Activated gamma-delta T cell treated with anti-CD3 and anti-CD28 coated beads, Interleukin-2, amount 50 U/mL, for 16 hours (primary cell): ENCODE data around the gene WDR88.
"Not testable (repeated sequence)": the region's sequence is repeated elsewhere in the genome, so short reads cannot be mapped to it uniquely, and the experiment has no call there.

Source experiments
- DNase-seq: peaks from one replicate; pipeline ENCODE4 v3.0.0-alpha.2; 2020; ENCODE audit warnings: low read depth

Gene WDR88

DNA sequence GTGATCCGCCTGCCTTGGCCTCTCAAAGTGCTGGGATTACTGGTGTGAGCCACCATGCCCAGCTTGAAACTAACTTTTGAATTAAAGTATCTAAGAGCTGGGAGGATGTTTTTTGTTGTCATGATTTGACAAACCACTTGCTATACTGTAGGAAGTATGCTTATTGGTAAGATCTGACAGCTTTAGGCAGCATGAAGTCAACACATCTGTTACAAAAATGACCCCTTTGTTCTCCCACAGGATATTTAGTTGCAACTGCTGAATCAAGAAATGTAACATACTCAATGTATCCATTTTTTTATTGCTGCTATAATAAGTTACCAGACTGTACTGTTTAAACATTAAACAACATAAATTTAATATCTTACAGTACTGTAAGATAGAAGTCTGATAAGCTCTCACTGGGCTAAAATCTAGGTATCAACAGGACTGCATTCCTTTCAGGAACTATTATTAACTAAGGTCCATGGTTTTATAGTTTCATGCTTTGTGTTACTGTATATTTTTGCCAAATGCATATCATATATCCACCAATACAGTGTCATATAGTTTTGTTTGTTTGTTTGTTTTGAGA lies 39.4 kb downstream of the WDR88 start:
- DNase-seq: no peak

DNA sequence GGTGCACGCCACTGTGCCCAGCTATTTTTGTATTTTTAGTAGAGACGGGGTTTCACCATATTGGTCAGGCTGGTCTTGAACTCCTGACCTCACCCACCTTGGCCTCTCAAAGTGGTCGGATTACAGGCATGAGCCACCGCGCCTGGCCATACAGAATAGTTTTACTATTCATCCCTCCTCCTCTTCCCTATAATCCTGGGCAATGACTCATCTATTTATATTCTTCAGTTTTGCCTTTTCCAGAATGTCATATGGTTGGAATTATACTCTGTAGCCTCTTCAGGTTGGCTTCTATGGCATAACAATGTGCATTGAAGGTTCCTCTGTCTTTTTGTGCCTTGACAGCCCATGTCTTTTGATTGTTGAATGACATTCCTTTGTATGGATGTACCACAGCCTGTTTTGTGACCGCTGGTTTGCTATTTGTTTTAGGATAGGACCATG lies 40.0 kb downstream of the WDR88 start:
- DNase-seq: no peak

DNA sequence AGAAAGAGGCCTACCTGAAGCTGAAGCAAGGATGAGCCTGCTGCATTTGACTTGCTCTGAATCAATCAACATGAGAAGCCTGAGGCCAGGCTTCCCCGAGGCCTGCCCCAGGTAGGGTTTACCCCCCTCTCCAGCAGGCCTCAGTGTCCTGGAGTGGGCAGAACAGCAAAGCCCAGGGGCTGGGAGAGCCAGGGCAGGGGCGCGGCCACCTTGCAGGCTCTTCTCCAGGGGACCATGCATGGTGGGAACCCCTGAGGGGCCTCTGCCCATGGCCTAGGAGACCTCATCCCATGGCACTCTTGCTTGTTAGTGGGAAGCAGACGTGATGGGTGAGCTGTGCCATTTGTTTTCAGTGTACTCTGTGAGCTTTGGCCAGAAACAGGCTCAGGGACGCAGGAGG lies 42.3 kb downstream of the WDR88 start:
- no peak for DNase-seq

DNA sequence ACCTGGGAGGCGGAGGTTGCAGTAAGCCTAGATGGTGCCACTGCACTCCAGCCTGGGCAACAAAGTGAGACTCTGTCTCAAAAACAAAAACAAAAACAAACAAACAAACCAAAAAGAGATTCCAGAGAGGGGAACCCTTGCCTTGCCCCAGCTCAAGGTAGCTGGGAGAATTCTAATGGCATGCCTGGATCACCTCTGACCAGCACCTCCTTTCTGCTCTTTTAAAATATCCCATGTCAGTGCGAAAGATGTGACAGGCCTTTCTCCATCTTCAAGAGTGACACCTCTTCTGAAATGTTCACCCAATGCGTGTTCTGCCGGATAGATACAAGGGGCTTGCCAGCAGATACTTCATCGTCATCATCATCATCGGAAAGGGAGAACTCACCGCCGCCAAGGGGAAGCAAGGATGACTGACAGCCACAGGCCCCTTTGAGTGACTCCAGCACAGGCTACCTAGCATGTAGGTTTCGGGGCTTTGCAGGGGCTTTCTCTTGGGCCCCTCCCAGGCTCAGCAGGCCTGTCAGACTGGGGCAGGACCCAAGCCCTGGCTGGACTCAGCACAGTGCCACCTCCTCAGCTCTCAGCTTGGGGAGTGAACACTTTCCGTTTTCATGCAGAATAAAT lies 43.4 kb downstream of the WDR88 start:
- no peak for DNase-seq

DNA sequence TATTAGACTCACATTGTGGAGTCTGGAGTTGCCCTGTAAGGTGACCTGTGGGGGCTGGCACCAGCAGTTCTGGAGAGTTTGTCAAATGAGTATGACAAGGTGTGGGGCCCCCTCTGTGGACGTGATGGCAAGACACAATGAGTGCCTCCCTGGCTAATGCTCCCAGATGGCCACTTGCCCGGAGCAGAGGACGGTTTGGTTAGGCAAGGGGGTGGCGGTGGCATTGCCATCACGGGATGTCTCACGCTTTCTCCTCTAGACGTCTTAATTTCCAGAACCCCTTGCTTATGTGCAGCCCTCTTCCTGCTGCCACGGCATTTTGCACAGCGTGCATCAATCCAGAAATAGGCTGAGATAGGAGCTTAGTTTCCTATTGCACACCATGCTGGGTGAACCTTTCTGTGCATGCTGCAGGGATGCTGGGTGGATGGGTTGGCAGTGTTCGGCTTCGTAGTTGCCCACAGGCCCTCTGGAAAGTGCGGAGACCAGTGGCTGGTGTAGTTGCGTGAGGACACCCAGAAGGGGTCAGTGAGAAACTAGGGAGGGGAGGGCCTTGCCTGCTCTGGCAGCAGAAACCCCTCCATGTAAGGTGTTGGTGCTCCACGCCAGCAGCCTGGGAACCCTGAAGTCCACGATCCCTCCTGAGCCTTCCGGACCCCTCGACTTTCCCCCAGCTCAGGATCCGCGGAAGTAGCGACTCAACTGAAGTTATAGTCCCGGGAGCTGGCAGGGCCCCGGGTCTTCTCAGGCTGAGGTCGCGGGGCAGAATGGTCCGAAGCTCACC lies 44.2 kb downstream of the WDR88 start:
- no peak for DNase-seq

DNA sequence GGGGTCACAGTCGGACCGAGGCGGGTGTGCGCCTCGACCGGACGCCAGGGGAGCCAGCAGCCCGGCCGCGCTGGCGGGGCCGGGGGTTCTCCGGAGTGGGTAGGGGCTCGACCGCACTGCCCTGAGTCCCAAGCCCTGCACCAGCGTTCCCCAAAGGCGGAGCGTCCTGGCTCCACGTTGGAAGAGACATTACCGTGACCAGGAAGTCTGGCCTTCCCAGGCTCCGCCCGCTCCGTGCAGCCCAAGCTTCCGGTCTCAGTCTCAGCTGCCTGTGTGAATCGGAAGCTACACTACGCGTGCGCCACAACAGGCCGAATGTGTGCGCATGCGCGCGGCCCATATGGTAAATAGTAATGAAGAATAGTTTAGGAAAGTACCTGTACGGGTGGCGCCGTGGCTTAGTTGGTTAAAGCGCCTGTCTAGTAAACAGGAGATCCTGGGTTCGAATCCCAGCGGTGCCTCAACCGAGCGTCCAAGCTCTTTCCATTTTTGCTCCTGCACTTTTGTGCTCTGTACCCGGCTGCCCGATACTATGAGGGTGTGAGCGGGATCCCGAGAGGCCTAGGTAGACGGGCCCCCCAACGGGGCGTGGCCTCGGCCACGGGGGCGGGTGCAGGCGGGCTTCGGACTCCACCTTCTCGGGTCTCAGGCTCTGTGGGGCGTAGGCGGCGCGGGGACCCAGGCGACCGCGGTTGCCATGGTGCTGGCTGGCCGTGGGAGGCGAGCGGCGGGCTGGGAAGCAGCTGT lies 44.9 kb downstream of the WDR88 start:
- peak; percentile 92 for DNase-seq

DNA sequence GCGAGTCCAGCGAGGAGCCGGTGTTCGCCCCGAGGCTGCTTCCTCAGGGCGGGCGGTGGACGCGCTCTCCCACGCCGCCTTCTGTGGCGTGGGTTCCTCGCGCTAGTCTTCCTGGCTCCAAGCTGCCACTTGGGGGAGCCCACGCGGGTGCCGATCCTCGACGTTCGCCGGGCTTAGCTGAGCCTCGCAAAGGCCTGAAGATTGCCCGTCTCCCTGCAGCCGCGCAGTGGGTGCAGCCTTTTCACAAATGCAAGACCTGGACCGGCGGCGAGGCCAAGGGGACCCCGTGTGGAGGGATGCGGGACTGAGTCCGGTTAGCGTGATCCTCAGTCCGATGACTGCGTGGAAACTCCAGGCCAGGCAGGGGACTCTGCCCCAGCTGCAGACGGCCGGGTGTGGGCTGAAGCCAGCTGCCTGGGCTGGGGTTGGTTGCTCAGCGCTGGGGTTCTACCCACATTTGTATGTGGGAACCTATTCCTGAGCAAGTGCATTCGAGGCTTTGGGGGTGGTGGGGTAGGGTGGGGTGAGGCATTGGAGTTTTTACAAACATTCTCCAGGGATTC lies 45.6 kb downstream of the WDR88 start:
- DNase-seq: peak; percentile 65

DNA sequence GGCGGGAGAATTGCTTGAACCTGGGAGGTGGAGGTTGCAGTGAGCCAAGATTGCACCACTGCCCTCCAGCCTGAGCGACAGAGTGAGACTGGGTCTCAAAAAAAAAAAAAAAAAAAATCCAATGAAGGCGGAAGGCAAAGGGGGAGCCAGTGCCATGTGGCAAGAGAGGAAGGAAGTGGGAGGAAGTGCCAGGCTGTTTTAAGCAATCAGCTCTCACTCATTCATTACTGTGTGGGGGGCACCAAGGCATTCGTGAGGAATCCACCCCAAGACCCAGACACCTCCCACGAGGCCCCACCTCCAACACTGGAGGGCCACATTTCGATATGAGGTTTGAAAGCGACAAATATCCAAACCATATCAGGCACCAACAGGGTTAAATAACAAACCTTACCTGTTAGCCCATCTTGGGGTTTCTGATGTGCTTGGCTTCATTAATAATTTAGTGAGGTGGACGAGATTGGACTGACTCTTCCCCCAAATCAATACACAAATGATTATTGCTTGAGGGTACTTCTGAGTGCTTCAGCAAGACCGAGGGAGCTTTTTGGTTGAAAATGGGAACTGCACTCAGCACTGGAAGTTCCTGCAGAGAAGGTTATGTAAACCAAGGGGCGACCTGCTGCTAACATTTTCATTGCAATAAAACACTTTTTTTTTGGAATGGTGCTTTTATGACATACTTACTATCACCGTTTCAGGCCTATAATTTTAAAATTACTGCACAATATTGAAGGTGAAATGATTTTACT lies 54.7 kb downstream of the WDR88 start:
- DNase-seq: no peak

DNA sequence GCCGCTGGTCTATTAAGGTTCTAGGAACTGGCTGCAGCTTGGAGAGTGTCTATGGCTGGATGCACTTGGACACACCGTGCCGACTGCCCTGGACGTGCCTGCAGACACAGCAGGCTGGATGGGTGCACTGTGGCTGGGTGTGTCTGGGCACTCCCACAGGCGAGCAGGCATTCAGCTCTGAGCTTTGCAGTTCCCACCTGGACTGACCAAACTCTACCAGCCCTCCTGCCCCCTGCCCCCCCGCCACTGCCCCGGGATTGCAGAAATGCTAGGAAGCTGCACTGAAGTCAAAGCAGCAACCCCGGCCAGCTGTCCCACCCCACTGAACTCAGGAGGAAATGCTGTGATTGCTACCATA lies 55.2 kb downstream of the WDR88 start:
- DNase-seq: no peak

DNA sequence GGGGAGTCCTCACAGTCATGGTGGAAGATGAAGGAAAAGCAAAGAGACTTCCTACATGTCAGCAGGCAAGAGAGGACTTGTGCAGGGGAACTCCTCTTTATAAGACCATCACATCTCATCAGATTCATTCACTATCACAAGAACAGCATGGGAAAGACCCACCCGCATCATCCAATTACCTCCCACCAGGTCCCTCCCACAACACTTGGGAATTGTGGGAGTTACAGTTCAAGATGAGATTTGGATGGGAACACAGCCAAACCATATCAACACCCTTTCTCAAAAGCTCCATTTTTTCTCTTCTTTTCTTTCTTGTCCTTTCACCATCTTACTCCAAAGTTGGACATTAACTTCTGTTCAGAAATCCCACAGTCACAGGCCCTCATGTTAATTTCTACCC lies 57.5 kb downstream of the WDR88 start:
- DNase-seq: no peak

DNA sequence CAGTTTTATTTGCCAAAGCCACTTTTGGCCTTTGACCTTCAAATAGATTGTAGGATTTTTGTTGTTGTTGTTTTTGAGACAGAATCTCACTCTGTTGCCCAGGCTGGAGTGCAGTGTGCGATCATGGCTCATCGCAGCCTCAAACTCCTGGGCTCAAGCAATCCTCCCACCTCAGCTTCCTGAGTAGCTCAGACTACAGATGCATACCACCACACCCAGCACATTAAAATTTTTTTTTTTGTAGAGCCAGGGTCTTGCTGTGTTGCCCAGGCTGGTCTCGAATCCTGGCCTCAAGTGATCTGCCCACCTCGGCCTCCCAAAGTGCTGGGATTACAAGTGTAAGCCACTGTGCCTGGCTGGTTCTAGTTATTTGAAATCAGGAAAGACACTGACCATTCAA lies 59.2 kb downstream of the WDR88 start:
- not testable (repeated sequence) for DNase-seq

DNA sequence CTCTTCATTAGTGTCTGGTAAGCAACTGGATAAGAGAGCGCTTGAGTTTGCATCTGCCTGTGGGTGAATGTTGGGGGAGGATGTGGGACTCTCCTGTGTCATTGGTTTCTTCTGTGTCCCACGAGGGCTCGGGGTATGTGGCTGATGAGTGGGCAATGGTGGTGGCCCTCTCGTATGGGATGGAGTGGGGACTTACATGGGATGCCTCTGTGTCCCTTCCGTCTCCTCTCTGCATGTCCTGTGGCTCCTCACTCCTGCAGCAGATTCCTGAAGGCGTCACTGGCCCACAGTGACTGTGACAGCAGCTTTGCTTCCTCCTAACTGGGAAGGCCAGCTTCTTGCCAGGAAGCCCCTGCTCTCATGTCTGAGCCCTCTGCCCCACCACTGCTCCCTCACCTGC lies 59.6 kb downstream of the WDR88 start:
- DNase-seq: no peak

DNA sequence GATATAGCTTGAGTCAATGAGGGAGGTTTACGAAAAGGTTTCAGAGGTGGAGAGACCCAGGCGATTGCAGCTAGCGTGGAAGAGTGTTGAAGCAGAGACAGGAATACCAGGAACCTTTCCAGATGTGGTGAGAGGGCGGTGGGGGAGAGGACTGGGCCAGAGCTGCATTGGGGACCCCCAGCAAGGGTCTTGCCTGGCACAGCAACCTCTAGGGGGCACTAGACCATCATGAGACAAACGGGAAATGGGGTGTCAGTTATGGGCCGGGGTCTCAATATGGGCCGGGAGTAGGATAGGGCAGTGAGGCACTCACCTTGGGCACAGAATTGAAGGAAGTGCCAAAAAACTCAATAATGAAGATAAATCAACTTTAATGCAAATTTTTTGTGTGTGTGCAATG lies 60.1 kb downstream of the WDR88 start:
- no peak for DNase-seq

DNA sequence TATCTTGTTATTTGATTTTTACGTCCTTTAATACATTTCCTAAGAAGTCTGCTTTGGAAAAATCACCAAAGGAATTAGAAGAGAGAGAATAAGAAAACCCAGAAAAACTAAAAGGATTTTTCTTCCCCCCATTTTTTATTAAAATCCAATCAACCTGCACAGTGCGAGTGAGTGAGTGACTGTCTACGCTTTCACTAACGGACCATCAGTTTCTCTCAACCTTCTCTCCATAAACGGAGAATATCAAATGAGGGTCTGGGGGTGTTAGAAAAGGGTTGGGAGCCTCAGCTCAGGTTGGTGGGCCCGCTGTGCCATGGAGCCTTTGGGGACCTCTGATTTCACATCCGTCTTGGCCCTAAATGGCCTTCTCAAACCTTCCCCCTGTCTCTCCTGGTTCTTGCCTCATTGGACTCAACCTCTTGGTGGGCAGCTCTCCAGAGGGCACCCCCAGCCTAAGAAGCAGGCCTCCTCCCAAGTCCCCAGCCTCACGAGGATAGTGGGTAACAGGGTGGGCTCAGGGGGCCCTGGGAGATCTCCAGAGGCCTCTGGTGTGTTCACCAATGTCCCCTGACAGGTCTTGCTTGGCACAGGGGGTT lies 61.5 kb downstream of the WDR88 start:
- no peak for DNase-seq

DNA sequence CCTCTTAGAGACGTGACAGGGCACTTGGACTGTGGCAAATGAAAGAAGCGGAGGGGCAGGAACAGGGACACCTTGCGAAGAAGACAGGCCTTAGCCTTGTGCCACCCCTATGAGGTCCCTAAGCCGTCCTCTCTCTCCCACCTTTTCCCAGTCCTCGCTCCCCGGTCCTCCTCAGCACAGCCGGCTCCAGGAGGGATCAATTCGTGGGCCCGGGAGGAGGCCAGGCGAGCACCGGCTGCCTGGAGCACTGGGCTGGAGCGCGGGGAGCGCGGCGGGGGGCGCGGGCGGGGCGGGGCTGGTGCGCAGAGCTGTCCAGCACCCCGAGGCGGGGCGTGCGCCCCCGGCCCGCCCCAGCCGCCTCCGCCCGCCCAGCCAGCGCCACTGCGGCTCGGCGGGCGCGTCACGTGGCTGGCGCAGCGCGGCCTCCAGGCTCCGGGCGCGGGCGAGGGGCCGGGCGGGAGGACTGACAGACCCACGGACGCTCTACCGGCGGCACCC lies 62.0 kb downstream of the WDR88 start, which contains the start of gene LRP3:
LRP3 (plus strand) TSS at position 466 of the 498 bp plus-strand sequence. CDS start 456 bp downstream, outside the sequence.
- no peak for DNase-seq

DNA sequence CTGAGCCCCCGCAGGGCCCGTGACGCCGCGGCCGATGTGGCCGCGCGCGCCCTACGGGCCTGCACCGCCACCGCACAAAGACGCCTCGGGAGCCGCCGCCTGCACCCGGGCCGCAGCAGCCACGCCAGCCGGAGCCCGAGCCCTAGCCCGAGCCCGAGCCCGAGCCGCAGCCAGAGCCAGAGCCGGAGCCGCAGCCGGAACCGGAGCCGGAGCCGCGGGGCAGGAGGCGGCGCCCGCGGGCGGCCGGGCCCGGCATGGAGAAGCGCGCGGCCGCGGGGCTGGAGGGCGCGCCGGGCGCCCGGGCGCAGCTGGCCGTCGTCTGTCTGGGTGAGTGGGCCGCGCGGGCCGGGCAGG lies 62.6 kb downstream of the WDR88 start:
- DNase-seq: no peak

DNA sequence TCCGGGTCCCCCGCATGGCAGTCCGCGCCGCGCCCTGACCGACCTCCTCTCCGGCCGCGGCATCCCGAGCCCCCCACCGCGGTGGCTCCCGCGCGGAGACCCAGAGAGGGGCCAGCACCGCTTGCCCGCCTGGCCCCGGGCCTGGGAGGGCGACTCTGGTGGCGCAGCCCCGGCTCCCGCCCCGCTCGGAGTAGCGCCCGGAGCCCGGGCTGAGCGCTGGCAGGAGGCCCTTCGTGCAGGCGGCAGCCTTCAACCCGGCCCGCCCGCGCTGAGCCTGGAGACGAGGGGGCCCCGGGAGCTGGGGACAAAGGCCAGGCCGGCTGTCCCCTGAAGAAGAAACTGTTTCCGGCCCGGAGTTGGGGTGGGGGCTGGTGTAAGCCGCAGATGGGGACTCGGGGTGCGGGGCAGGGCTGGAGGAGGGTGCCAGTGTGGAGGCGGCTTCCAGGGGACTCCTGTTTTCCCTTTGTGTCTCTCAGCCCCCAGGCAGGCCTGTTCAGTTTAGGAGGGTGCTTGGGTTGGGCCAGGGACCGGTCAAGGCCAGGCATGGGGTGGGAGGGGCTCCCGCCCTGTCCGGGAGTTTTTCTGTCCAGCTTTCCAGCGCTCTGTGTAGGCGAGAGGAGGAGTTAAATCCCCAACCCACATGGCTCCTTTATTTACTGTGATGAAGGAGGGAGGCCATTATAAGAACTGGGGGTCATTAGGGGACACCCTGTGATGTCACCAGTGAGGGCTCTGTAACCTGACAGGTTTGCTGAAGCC lies 63.2 kb downstream of the WDR88 start:
- no peak for DNase-seq

DNA sequence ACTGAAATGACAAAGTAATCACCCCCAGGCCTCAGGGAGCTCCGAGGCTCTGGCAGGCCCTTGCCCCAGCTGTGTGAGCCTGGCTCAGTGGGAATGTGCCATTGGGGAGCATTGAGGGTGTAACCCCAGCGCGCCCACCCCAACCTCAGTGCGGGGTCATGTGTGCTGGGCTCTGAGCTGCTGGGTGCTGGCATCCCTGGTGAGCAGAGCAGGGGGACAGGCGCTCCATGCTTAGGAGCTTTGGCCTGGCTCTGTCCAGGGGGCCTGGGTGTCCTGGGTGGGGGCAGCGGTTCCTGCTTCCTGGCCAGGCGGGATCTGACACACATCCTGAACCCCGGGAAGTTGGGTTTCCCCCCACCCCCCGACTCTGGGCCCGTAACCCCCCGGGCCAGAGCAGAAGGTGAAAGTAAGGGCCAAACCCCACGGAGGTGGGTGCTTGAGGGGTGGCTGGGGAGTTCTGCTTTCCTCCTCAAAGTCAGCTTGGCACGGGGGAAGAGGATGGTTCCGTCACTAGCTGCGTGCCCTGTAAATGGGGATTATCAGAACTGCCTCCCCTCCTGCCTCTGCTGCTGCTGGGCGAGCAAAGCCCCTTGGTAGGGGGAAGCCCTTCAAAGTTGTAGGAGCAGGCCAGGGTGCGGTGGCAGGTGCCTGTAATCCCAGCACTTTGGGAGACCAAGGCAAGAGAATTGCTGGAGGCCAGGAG lies 63.9 kb downstream of the WDR88 start:
- no peak for DNase-seq

DNA sequence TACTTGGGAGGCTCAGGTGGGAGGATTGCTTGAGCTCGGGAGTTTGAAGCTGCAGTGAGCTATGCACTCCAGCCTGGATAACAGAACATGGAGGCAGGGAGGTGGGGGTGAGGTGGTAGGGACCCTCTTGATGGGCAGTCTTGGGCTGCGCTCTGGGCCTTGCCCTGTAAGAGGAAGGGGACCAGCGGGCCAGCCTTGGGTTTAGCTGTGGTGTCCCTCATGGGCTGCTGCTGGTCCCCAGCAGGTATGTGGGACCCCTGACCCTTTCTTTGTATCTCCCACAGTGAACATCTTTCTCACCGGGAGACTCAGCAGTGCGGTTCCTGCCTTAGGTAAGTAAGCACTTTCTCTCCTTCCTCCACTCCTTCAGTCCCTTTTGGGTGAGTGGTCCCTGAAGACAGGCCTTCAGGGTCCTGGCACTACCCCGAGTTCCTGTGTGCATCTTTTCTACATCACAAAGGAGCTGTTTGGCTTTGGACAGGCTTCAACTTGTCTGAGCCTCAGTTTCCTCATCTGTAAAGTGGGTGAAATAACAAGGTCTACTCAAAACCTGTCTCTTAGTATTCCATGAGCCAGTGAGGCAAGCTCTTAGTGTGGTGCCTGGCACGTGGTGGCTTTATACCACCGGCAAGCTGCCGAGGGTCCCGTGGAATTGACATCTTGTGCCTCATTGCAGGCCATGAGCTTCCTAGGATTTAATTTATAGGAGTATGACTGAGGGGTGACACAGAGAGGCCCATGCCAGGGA lies 64.7 kb downstream of the WDR88 start:
- no peak for DNase-seq
